ENCODE data around the gene KIF1A. TPM values are rescaled to one million over a fixed set of nuclear protein-coding genes. Genes with fewer than 3 reads are reported as not detected.

Gene KIF1A
- total and polyA plus RNA-seq, 2 of the 13 experiments (the other 11 are each of a cell fraction or from before 2014, with no cell fraction given): 0.01 TPM; not detected in 1

- Histone ChIP-seq H3K27ac (ENCODE audit: extremely low read length, insufficient read depth, low read length) (no peak overlapping the region), H3K9me3 (ENCODE audit: low read length) (no peaks in the 10 kb centered on the region), H4K20me1 (ENCODE audit: insufficient read depth, low read length) (peaks cover 4% of the 10 kb centered on the region; the same call in 1 of the 2 replicates), H3K27me3 (ENCODE audit: control insufficient read depth in 1 of 2, insufficient read depth in 2 of 2, low read length in 2 of 2) (peaks cover 26 to 87% of the 10 kb centered on the region in 2 experiments; a peak in 4 of 5 replicates), H3K36me3 (replicated peaks in 1 of 2; ENCODE audit: control insufficient read depth in 1 of 2, insufficient read depth in 2 of 2, low read length in 2 of 2) (no peaks in the 10 kb centered on the region), H3K4me1 (ENCODE audit: insufficient read depth, low read length) (no peaks in the 10 kb centered on the region), H3K79me2 (ENCODE audit: insufficient read depth, low read length) (no peaks in the 10 kb centered on the region), H3K4me2 (ENCODE audit: low read depth, low read length) (no peak overlapping the region), H3K4me3 (replicated peaks in 1 of 3; ENCODE audit: insufficient read depth in 1 of 3, low read depth in 2 of 3, low read length in 3 of 3) (no peak overlapping the region), H3K9ac (ENCODE audit: insufficient read depth, low read depth, low read length) (no peak overlapping the region), H2AFZ (ENCODE audit: low read length) (no peak overlapping the region)
- no peak for ATAC-seq
- 24% methylated on average over 7 of the region's 9 CpGs for WGBS (ENCODE audit: low lambda C conversion rate)
- no peak for FAIRE-seq
- intact Hi-C loops (cut with micrococcal nuclease; ENCODE audit: unreplicated experiment) (no loop called here), in situ Hi-C loops (cut with HindIII; ENCODE audit: extremely low pct_ligation_motif_present, low pct_unique_long_range_greater_than_20kb) (no loop called here)
- no TSS peak for BruUV-seq (replicated peaks)
- ChIA-PET POLR2A (no interaction called here), CTCF (ENCODE audit: low intra/inter-chr PET ratio, low total read pairs) (no interaction called here)
- DNase-seq (ENCODE audit: low spot score): no peak
- no peak for TF ChIP-seq ISL2 (CRISPR knock-in tag; IDR thresholded peaks at IDR 0.05)
- no peak for TF ChIP-seq ZNF143 (CRISPR knock-in tag; IDR thresholded peaks at IDR 0.05)
- no peak for TF ChIP-seq ARID3A (IDR thresholded peaks at IDR 0.05; ENCODE audit: low read depth, low read length)
- no peak for TF ChIP-seq CBX1 (IDR thresholded peaks at IDR 0.05; ENCODE audit: low read depth)
- TF ChIP-seq ZNF7 (CRISPR knock-in tag; IDR thresholded peaks at IDR 0.05): no peak
- TF ChIP-seq, protein P1, sequence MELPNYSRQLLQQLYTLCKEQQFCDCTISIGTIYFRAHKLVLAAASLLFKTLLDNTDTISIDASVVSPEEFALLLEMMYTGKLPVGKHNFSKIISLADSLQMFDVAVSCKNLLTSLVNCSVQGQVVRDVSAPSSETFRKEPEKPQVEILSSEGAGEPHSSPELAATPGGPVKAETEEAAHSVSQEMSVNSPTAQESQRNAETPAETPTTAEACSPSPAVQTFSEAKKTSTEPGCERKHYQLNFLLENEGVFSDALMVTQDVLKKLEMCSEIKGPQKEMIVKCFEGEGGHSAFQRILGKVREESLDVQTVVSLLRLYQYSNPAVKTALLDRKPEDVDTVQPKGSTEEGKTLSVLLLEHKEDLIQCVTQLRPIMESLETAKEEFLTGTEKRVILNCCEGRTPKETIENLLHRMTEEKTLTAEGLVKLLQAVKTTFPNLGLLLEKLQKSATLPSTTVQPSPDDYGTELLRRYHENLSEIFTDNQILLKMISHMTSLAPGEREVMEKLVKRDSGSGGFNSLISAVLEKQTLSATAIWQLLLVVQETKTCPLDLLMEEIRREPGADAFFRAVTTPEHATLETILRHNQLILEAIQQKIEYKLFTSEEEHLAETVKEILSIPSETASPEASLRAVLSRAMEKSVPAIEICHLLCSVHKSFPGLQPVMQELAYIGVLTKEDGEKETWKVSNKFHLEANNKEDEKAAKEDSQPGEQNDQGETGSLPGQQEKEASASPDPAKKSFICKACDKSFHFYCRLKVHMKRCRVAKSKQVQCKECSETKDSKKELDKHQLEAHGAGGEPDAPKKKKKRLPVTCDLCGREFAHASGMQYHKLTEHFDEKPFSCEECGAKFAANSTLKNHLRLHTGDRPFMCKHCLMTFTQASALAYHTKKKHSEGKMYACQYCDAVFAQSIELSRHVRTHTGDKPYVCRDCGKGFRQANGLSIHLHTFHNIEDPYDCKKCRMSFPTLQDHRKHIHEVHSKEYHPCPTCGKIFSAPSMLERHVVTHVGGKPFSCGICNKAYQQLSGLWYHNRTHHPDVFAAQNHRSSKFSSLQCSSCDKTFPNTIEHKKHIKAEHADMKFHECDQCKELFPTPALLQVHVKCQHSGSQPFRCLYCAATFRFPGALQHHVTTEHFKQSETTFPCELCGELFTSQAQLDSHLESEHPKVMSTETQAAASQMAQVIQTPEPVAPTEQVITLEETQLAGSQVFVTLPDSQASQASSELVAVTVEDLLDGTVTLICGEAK (IDR thresholded peaks at IDR 0.05): no peak
- TF ChIP-seq, protein P1 (CRISPR knock-in tag; IDR thresholded peaks at IDR 0.05): no peak
- no peak for TF ChIP-seq ZNF468 (CRISPR knock-in tag; IDR thresholded peaks at IDR 0.05)
- TF ChIP-seq, protein P2, sequence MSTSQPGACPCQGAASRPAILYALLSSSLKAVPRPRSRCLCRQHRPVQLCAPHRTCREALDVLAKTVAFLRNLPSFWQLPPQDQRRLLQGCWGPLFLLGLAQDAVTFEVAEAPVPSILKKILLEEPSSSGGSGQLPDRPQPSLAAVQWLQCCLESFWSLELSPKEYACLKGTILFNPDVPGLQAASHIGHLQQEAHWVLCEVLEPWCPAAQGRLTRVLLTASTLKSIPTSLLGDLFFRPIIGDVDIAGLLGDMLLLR (CRISPR knock-in tag; IDR thresholded peaks at IDR 0.05): no peak
- no peak for TF ChIP-seq KLF9 (CRISPR knock-in tag; IDR thresholded peaks at IDR 0.05; ENCODE audit: low read depth)
- TF ChIP-seq AGO2 (optimal IDR thresholded peaks at IDR 0.05; ENCODE audit: low read depth, low read length): no peak
- no peak for TF ChIP-seq CENPX (CRISPR knock-in tag; IDR thresholded peaks at IDR 0.05)
- no peak for TF ChIP-seq ZNF329 (CRISPR knock-in tag; IDR thresholded peaks at IDR 0.05; ENCODE audit: low read depth)
- no peak for TF ChIP-seq HOMEZ (CRISPR knock-in tag; IDR thresholded peaks at IDR 0.05; ENCODE audit: low read depth)
Observed at GRCh38 chr2:240774856-240775255, 45.2 kb downstream of the KIF1A start.
